NCI-H1694 (cell line): ENCODE measurements around the gene PRKAR1A.
"Not testable (repeated sequence)": the region's sequence is repeated elsewhere in the genome, so short reads cannot be mapped to it uniquely, and the experiment has no call there.

Source experiments
- DNase-seq: peaks from one replicate; lab custom pipeline; 2025; lab: John Stamatoyannopoulos, UW

The PRKAR1A gene

GRCh38 chr17:68512247-68512959 is at the start of gene PRKAR1A:
Gene PRKAR1A, plus strand, starts transcription at chr17:68512430. Its CDS starts 2,970 bp downstream, at chr17:68515400.
- DNase-seq, result peak; percentile 89

DNA sequence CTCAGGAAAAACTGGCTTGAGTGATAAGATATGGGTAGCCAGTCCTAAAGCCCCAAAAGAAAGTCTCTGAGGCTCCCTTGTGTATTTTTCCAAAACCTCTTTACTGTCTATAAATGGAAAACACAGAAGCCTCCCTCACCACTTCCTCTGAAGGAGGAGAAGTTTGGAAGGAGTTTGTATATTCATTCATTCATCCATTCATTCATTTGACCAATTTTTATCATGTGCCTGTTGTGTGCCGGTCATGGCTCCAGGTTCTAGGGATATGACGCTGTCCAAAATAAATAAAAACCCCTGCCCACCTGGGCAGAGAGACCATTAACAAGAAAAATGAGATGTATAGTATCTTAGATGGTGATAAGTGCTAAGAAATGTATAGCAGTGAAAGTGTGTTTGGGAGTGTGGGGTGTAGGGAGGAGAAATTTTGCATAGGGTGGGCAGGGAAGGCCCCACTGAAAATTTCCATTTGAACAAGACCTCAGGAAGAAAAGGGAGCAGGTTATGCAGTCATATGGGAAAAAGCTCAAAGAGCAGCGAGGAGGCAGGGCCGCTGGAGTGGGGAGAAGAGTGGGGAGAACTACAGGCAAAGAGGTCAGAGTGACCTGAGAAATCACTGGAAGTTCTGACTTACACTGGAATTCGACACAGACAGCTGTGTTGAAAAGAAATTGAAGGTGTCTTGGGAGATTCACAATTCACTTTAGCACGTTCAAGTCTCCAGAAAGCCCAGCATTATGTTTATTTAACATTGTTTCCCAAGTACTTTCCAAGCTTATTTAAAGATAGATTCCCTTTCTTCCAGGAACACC is 48.8 kb upstream of the PRKAR1A start:
- DNase-seq, result no peak

- DNase-seq, result no peak
Measured at GRCh38 chr17:68468334-68468733, 43.9 kb upstream of the PRKAR1A start.

- no peak for DNase-seq
Measured at GRCh38 chr17:68468788-68469187, 43.4 kb upstream of the PRKAR1A start.

GRCh38 chr17:68470961-68471360 is 41.3 kb upstream of the PRKAR1A start:
- DNase-seq, result no peak

DNA sequence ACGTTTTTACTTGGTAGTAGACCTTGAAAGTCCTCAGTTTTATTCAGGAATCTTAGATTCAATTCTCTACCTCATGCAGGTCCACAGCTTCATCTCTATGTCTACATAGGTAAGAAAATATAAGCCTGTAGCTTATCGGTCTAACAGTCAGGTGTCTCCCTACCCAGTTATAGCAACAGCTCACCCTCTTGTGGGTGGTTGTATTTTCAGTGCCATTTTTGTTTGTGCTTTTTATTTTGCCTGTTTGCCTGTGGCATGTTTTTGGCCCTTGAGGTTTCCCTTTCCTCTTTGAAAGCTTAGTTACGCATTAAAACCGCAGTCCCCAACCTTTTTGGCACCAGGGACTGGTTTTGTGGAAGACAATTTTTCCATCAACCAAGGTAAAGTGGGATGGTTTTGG is 31.3 kb upstream of the PRKAR1A start:
- no peak for DNase-seq

DNA sequence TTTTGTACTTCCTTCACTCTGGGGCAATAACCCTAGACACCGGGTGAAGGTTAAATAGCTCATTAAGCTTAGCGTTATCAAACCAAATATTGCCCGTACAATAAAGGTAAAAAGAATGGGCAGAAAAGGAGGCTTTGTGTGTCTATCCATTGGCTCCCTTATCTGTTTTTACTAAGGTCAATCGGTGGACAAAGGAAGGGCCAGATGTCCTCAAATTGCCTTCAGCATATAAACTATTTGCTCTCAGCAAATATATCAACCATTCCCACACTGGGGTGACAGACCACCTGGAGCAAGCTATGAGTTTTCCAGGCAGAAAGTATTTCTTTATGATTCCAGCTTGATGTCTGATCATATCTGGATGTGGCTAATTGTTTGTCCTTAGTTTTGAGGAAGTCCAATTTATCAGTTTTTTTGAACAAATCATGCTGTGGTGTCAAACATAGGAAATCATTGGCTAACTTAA is 29.6 kb upstream of the PRKAR1A start:
- DNase-seq, result no peak

- DNase-seq, result no peak
Measured at GRCh38 chr17:68484458-68484857, 27.8 kb upstream of the PRKAR1A start.

DNA sequence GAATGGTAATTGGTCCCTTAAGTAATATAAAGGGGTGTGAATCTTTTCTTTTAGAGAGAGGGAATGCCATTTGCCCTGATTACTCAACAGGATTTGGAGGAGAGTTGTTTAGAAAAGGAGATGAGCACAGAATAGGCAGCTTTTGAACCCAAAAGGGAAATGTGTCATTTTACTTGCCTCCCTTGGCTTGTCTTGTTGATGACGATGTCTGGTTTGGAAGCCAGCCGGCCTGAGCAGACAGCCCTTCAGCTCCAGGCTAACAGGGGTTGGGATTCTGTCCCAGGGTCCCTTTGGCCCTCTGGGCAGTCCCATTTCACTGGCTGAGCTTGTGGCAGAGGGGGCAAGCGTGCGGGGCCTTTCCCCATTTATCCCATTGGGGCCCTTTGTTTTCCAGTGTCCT is 22.3 kb upstream of the PRKAR1A start:
- no peak for DNase-seq

DNA sequence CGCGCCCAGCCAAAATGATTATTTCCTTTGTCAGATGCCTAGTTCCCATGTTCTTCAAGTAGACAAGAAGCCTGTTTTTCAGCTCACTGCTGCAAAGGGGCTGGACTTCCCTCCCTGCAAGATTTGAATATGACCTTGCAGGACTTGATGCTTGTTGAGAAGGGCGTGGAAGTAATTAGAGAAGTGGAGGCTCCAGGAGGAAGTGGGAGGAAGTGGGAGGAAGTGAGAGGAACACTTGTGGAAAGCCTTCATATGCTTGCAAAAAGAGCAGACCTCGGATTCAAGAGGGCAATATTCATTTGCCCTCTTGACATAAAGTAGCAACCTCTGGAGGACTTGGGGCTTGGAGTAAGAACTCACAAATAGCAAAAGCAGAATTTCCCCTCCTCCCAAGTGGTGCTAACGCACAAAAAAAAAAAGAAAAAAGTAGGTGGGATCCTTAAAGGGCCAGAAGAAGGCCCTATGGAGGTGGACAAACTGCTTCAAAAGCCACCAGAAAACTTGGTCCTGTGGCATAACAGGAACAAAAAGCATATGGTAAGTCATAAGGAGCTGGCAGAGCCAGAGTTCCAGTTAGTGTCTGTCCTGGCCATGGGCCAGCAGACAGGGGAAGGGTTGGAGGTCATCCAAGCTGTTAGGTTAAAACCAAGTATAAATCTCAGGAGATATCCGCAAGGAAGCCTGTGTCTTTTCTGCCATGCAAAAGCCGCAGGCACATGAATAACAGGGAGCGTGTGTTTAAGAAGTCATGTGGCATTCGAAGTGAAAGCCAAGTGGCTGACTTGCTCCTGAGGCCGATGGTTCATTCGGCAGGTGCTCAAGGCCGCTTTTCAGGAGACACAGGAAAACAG is 20.6 kb upstream of the PRKAR1A start:
- no peak for DNase-seq

- not testable (repeated sequence) for DNase-seq
Measured at GRCh38 chr17:68492394-68493054, 19.7 kb upstream of the PRKAR1A start.

DNA sequence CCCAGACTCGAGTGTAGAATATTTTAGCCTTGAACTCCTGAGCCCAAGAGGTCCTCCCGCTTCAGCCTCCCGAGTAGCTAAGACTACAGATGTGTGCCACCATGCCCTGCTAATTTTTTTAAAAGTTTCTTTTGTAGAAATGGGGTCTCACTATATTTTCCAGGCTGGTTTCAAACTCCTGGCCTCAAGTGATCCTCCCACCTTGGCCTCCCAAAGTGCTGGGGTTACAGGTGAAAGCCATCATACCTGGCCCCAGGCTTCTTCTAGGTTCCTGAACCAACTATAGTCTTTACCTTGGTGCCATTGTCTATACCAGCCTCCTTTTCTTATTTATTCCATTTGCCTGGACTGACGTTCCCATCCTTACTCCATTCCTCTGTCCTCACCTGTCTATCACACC is 17.1 kb upstream of the PRKAR1A start:
- no peak for DNase-seq

GRCh38 chr17:68497885-68498319 is 14.3 kb upstream of the PRKAR1A start:
- no peak for DNase-seq

GRCh38 chr17:68498479-68499326 is 13.5 kb upstream of the PRKAR1A start:
- DNase-seq, result no peak

DNA sequence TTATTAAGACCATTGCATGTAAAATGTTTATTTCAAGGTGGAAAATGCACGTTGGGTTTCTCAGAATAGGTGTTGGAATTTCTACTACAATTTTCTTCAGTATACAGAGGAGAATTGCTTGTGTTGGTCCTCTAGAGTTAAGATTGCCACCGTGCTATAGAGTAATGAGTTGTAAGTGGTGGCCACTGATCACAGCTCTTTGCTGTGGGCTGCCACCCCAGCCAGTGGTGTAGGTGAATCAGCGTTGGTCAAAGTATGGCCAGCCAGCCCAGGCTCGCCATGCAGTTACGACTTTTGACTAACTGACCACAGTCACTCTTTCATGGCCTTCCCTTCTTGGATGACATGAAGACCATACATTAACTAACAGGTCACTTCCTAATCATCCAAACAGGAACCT is 12.6 kb upstream of the PRKAR1A start:
- no peak for DNase-seq

DNA sequence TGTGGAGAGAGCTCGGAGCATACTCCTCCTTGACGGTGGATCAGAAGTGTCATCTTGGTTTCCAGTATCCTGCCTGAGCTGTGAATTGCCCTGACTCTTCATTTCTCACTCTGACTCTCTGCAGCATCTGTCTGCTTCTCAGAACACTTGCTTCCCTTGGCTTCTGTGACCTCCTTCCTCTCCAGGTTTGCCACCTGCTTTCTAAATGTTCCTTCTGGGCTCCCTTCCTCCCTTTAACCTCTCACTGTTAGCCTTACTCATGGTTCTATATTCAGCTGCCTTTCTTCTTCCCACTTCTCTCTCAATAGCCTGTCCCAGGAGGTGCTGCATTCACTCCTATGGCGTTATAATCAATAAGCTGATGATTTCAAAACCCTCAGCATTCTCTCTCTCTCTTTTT is 11.2 kb upstream of the PRKAR1A start:
- DNase-seq, result no peak

DNA sequence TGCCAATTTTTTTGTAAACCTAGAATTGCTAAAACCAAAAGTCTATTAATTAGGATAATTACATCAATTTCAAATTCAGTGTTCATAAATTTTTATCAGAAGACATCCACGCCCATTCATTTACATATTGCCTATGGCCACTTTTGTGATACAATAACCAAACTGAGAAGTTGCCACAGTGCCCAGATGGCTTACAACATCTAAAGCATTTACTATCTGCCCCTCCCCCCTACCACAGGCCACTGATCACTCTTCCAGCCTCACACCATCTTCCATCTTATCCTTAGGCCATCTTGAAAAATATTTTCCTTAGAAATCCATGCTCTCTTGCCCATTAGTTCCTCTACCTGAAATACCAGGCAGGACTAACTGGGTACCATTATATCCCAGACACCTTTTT is 6.3 kb upstream of the PRKAR1A start:
- no peak for DNase-seq

DNA sequence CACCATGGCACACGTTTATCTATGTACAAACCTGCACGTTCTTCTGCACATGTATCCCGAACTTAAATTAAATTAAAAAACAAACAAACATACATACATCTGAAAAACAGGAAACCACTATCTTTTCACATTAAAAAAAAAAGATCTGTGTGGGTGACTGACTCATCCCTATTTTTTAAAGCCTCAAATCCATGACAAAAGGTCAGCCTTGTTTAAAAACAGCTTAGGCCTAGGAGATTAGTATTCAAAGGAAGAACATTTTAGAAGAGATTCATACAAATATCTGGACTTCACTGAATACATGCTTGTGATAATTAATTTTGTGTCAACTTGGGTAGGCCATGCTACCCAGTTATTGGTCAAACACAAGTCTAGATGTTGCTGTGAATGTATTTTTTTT is 4.7 kb upstream of the PRKAR1A start:
- no peak for DNase-seq

GRCh38 chr17:68509141-68510057 is 2.8 kb upstream of the PRKAR1A start:
- no peak for DNase-seq

DNA sequence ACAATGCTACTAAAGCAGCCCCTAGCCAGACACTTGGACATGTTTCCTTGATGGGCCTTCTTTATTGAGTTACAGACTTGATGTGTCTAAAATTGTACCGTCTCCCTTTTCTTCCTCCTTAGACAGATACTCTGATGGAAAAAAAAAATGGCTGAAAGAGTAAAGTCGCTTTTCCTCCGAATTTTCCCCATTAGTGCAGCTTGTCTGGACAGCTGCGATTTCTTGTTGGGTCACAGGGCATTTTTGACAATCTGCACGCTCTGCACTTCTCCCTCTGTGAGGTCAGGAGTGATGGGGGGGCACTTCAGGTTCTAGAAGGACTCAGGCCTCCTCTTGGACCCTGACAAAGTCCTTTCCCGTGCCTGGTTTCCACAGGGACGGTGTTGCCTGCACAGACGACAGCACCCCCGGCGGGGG is 968 bp upstream of the PRKAR1A start:
- no peak for DNase-seq
